ENCODE data around the gene TLNRD1.

TLNRD1 gene

GRCh38 chr15:81008312-81008711, 7.6 kb downstream of the TLNRD1 start:
- no peak overlapping the region for H3K4me3 ChIP-seq (replicated peaks; ENCODE audit: low read depth, low read length)
- TF ChIP-seq CTCF (IDR thresholded peaks at IDR 0.05; ENCODE audit: low read depth, low read length, missing control alignments), result no peak

GRCh38 chr15:81010086-81010485, 9.4 kb downstream of the TLNRD1 start:
- DNase-seq (ENCODE audit: extremely low read depth, low read depth), result no peak
- no peak for TF ChIP-seq CTCF (IDR thresholded peaks at IDR 0.05; ENCODE audit: low read depth, low read length, missing control alignments)
- H3K4me3 ChIP-seq (replicated peaks; ENCODE audit: low read depth, low read length), result no peak overlapping the region

More at GRCh38 chr15:81008312-81008711, 7.6 kb downstream of the TLNRD1 start:
- no peak for DNase-seq (ENCODE audit: extremely low read depth, low read depth)

GRCh38 chr15:81011593-81011992, 10.9 kb downstream of the TLNRD1 start:
- DNase-seq (ENCODE audit: extremely low read depth, low read depth), result no peak
- TF ChIP-seq CTCF (IDR thresholded peaks at IDR 0.05; ENCODE audit: low read depth, low read length, missing control alignments), result no peak
- no peak overlapping the region for H3K4me3 ChIP-seq (replicated peaks; ENCODE audit: low read depth, low read length)

- DNase-seq (ENCODE audit: extremely low read depth, low read depth), result no peak
- no peak overlapping the region for H3K4me3 ChIP-seq (replicated peaks; ENCODE audit: low read depth, low read length)
- no peak for TF ChIP-seq CTCF (IDR thresholded peaks at IDR 0.05; ENCODE audit: low read depth, low read length, missing control alignments)
Observed at GRCh38 chr15:81012588-81012987, 11.9 kb downstream of the TLNRD1 start.

- TF ChIP-seq CTCF (IDR thresholded peaks at IDR 0.05; ENCODE audit: low read depth, low read length, missing control alignments), result no peak
- no peak overlapping the region for H3K4me3 ChIP-seq (replicated peaks; ENCODE audit: low read depth, low read length)
- DNase-seq (ENCODE audit: extremely low read depth, low read depth), result no peak
Observed at GRCh38 chr15:81013396-81013929, 12.7 kb downstream of the TLNRD1 start.

DNA sequence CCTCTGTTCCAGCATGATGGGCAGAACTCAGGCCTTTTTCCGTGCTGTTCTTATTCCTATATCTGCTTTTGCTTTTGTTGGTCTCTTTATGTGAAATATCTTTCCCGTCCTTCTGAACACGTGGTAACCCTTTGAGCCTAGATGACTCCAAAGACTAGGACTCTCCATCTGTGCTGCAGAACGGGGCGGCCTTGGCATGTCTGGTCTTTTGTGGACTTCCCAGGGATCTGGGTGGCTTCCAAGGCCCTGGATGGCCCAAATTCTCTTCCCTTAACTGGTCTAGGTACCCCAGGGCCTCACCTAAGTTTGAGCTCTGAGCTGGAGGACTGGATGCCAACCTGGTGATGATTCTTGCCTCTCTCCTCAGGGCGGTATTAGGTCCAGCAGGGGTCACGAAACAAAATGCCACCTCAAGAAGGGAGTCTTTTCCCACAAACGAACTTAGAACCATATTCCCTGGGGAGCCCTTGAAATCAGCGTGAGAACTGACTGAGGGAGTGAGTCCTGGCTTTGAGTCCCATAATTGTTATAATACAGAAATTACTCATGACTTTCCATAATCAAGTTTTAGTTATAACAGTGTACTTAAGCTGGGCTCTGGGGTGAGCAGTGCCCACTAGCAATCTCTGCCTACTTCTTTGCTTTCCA, 13.8 kb downstream of the TLNRD1 start:
- no peak for TF ChIP-seq CTCF (IDR thresholded peaks at IDR 0.05; ENCODE audit: low read depth, low read length, missing control alignments)
- no peak overlapping the region for H3K4me3 ChIP-seq (replicated peaks; ENCODE audit: low read depth, low read length)
- DNase-seq (ENCODE audit: extremely low read depth, low read depth), result no peak

All from HFF-Myc (cell line).